Cardiac muscle cell (in vitro differentiated cells and primary cell): ENCODE results near the gene BBS7. TPM values are rescaled to one million over a fixed set of nuclear protein-coding genes. Genes with fewer than 3 reads are reported as not detected.
A peak's percentile ranks its signal among the peaks of the same experiment; 100 is the strongest.

Experiments used
- DNase-seq, 2 donors: peaks; one replicate each; pipeline versions ENCODE4 v3.0.0 to v3.0.0-alpha.2; 2010 to 2017; ENCODE audit warnings: low read depth in 1 of 2, low spot score in 1 of 2
- H3K27ac ChIP-seq: fragments of 200-600 bp; sonication (generic); 2 replicates; pipeline ENCODE4 v1.5.1; 2016
- H3K27me3 ChIP-seq: fragments of 200-600 bp; sonication (generic); 2 replicates; pipeline ENCODE4 v1.6.0; 2016; ENCODE audit warnings: control low read depth
- H3K36me3 ChIP-seq: fragments of 200-600 bp; sonication (generic); 2 replicates; pipeline ENCODE4 v1.5.1; 2016; ENCODE audit warnings: control low read depth
- H3K4me1 ChIP-seq: fragments of 200-600 bp; sonication (generic); 2 replicates; pipeline ENCODE4 v1.8.1; 2017; ENCODE audit warnings: low read depth, mild to moderate bottlenecking, mixed run types
- H3K4me3 ChIP-seq: fragments of 200-600 bp; sonication (generic); 2 replicates; pipeline ENCODE4 v1.5.1; 2016; ENCODE audit warnings: mild to moderate bottlenecking
- H3K9me3 ChIP-seq: fragments of 200-600 bp; sonication (generic); 2 replicates; pipeline ENCODE4 v1.5.1; 2017; ENCODE audit warnings: low read depth, mild to moderate bottlenecking, control low read depth
- CTCF ChIP-seq: IDR thresholded peaks from 2 replicates; pipeline ENCODE4 v1.5.1; 2012; ENCODE audit warnings: low read depth, mild to moderate bottlenecking, low read length
- polyA plus RNA-seq: library from polyadenylated mRNA; unstranded; fragments of >200 nt; fragmentation: Nextera tagmentation; extraction: Ambion mirVana; gene quantifications from 2 replicates; pipeline ENCODE4 v1.2.1, GENCODE V29; 2016
- total RNA-seq: library from RNA; depleted of rRNA; stranded (reverse); fragments of >200 nt; gene quantifications from 2 replicates; pipeline ENCODE4 v1.2.3, GENCODE V29; 2016

BBS7 gene
- total and polyA plus RNA-seq, 2 experiments from 2014 or later = 12.9 to 22.7 TPM

GRCh38 chr4:121861426-121861825, 8.8 kb downstream of the BBS7 start:
- Histone ChIP-seq H3K36me3 (peaks cover 17% of the 10 kb centered on the region), H3K27ac (no peak overlapping the region), H3K9me3 (no peaks in the 10 kb centered on the region), H3K27me3 (no peaks in the 10 kb centered on the region), H3K4me3 (no peak overlapping the region), H3K4me1 (no peaks in the 10 kb centered on the region)
- no peak for TF ChIP-seq CTCF
- DNase-seq = no peak

- DNase-seq = peak in 1 of 2 donors; percentile 11
- H3K36me3 ChIP-seq = peaks cover 17% of the 10 kb centered on the region
- no peaks in the 10 kb centered on the region for H3K9me3 ChIP-seq
- no peak overlapping the region for H3K27ac ChIP-seq
- no peaks in the 10 kb centered on the region for H3K4me1 ChIP-seq
- TF ChIP-seq CTCF = no peak
- H3K4me3 ChIP-seq = no peak overlapping the region
- no peaks in the 10 kb centered on the region for H3K27me3 ChIP-seq
These were observed 10.2 kb downstream of the BBS7 start for GRCh38 chr4:121860121-121860520.

DNA sequence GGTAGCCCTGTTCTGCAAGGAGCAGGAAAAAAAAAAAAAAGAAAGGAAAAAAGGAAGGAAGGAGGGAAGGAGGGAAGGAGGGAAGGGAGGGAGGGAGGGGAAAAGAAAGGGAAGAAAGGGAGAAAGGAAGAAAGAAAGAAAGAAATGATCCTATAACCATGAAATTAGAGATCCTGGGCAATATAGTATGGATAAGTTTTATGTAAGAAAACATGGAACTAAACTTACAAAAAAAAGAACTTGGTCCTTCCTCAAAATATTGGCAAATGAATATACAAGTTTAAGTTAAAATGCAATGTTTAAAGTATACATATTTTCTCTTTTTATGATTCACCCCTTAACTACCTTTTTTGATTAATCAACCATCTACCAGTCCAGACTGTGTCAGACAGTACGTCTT, 18.9 kb downstream of the BBS7 start:
- Histone ChIP-seq H3K27ac (no peak overlapping the region), H3K4me1 (no peaks in the 10 kb centered on the region), H3K9me3 (no peaks in the 10 kb centered on the region), H3K36me3 (peaks cover 23% of the 10 kb centered on the region), H3K4me3 (no peak overlapping the region), H3K27me3 (no peaks in the 10 kb centered on the region)
- TF ChIP-seq CTCF = no peak
- no peak for DNase-seq

- no peak overlapping the region for H3K27ac ChIP-seq
- no peak for TF ChIP-seq CTCF
- no peak for DNase-seq
- no peak overlapping the region for H3K4me3 ChIP-seq
- peaks cover 37% of the 10 kb centered on the region for H3K36me3 ChIP-seq
- no peaks in the 10 kb centered on the region for H3K27me3 ChIP-seq
- H3K9me3 ChIP-seq = no peaks in the 10 kb centered on the region
- no peaks in the 10 kb centered on the region for H3K4me1 ChIP-seq
These were observed 23.6 kb downstream of the BBS7 start for GRCh38 chr4:121846662-121847061.

GRCh38 chr4:121842862-121843261, 27.4 kb downstream of the BBS7 start:
- no peaks in the 10 kb centered on the region for H3K9me3 ChIP-seq
- H3K36me3 ChIP-seq = peaks cover 35% of the 10 kb centered on the region
- H3K4me1 ChIP-seq = no peaks in the 10 kb centered on the region
- no peak overlapping the region for H3K27ac ChIP-seq
- TF ChIP-seq CTCF = no peak
- no peak for DNase-seq
- H3K27me3 ChIP-seq = no peaks in the 10 kb centered on the region
- no peak overlapping the region for H3K4me3 ChIP-seq

GRCh38 chr4:121838136-121838535, 32.1 kb downstream of the BBS7 start:
- Histone ChIP-seq H3K36me3 (peaks cover 22% of the 10 kb centered on the region), H3K4me3 (no peak overlapping the region), H3K27me3 (no peaks in the 10 kb centered on the region), H3K9me3 (no peaks in the 10 kb centered on the region), H3K4me1 (no peaks in the 10 kb centered on the region), H3K27ac (no peak overlapping the region)
- no peak for DNase-seq
- no peak for TF ChIP-seq CTCF
